Gastroesophageal sphincter (tissue), 3 donors: ENCODE data around the gene SH3D21.

Source experiments
- EP300 ChIP-seq: sonication (generic); formaldehyde crosslinking; IDR thresholded peaks from one replicate; pipeline ENCODE4 v1.6.1; 2017; ENCODE audit warnings: antibody characterized with exemption, mild to moderate bottlenecking
- TF ChIP-seq, protein P1 (sequence below), 4 experiments: fragments of 200-600 bp in 2 of 4; fragments of 450-650 bp in 2 of 4; sonication (generic) in 1 of 4; IDR thresholded peaks; one replicate each; pipeline ENCODE4 v1.5.1; 2017 to 2019; ENCODE audit warnings: antibody characterized with exemption in 4 of 4, mild to moderate bottlenecking in 2 of 4, moderate library complexity in 2 of 4

- TF ChIP-seq, protein P1, sequence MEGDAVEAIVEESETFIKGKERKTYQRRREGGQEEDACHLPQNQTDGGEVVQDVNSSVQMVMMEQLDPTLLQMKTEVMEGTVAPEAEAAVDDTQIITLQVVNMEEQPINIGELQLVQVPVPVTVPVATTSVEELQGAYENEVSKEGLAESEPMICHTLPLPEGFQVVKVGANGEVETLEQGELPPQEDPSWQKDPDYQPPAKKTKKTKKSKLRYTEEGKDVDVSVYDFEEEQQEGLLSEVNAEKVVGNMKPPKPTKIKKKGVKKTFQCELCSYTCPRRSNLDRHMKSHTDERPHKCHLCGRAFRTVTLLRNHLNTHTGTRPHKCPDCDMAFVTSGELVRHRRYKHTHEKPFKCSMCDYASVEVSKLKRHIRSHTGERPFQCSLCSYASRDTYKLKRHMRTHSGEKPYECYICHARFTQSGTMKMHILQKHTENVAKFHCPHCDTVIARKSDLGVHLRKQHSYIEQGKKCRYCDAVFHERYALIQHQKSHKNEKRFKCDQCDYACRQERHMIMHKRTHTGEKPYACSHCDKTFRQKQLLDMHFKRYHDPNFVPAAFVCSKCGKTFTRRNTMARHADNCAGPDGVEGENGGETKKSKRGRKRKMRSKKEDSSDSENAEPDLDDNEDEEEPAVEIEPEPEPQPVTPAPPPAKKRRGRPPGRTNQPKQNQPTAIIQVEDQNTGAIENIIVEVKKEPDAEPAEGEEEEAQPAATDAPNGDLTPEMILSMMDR (IDR thresholded peaks at IDR 0.05): no peak
- no peak for TF ChIP-seq EP300
Measured at GRCh38 chr1:36279110-36279788, 26.9 kb upstream of the SH3D21 start.
